HG02973 (cell line): Measurements from ENCODE around the gene OR9Q1.

Experiments used
- ATAC-seq: cut with Tn5 transposase; IDR thresholded peaks from one replicate; pipeline ENCODE4 v1.9.1; 2021; ENCODE audit warnings: moderate library complexity; ENCODE audit not compliant: unreplicated experiment

The OR9Q1 gene

GRCh38 chr11:58227956-58228615 is 204.4 kb downstream of the OR9Q1 start:
- no peak for ATAC-seq
